Measurements from ENCODE around the gene HPGD.

HPGD gene

DNA sequence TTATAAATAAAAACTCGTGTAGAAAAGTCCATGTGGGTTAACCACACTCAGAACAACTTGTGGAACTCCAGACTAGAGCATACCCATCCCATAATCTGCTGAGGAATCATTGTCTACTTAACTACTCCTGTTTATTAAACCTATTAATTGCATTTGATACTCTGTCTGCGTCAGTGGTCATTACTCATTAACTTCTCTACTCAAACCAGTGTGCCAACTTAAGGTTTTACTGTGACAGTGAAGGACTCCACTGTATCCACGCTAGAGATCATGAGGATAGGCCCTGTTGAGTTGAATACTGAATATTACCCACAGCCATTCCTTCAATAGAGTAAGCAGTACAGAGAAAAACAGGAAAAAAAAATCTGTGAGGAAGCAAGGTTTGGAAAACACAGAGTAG is 17.3 kb downstream of the HPGD start:
- H2AFZ ChIP-seq (ENCODE audit: low read depth, low read length, severe bottlenecking): no peak overlapping the region
- TF ChIP-seq, protein P1, sequence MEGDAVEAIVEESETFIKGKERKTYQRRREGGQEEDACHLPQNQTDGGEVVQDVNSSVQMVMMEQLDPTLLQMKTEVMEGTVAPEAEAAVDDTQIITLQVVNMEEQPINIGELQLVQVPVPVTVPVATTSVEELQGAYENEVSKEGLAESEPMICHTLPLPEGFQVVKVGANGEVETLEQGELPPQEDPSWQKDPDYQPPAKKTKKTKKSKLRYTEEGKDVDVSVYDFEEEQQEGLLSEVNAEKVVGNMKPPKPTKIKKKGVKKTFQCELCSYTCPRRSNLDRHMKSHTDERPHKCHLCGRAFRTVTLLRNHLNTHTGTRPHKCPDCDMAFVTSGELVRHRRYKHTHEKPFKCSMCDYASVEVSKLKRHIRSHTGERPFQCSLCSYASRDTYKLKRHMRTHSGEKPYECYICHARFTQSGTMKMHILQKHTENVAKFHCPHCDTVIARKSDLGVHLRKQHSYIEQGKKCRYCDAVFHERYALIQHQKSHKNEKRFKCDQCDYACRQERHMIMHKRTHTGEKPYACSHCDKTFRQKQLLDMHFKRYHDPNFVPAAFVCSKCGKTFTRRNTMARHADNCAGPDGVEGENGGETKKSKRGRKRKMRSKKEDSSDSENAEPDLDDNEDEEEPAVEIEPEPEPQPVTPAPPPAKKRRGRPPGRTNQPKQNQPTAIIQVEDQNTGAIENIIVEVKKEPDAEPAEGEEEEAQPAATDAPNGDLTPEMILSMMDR (IDR thresholded peaks at IDR 0.05; ENCODE audit: insufficient read depth, low read length, poor library complexity, severe bottlenecking): no peak
- no peak for TF ChIP-seq EZH2phosphoT487 (conservative IDR thresholded peaks at IDR 0.05; ENCODE audit: low read length)
- H3K4me2 ChIP-seq (ENCODE audit: low read depth, low read length, poor library complexity, severe bottlenecking): no peak overlapping the region
- no peaks in the 10 kb centered on the region for H3K27me3 ChIP-seq (ENCODE audit: low read length)
- no peaks in the 10 kb centered on the region for H3K79me2 ChIP-seq (ENCODE audit: insufficient read depth, low read length)
- H3F3A ChIP-seq (ENCODE audit: insufficient read depth): no peaks in the 10 kb centered on the region
- no peaks in the 10 kb centered on the region for H3K9me3 ChIP-seq (ENCODE audit: insufficient read depth, low read length)
- H3K9me2 ChIP-seq (replicated peaks; ENCODE audit: insufficient read depth, low read length): no peaks in the 10 kb centered on the region
- no peaks in the 10 kb centered on the region for H4K20me1 ChIP-seq (ENCODE audit: low read depth, low read length)
- no peaks in the 10 kb centered on the region for H3K36me3 ChIP-seq (ENCODE audit: low read length)
- no peak overlapping the region for H3K9ac ChIP-seq (ENCODE audit: low read length)
- no peak overlapping the region for H3K4me3 ChIP-seq (ENCODE audit: insufficient read depth, low read length, poor library complexity, severe bottlenecking)
- no peak overlapping the region for H3K27ac ChIP-seq (ENCODE audit: low read depth, low read length)

DNA sequence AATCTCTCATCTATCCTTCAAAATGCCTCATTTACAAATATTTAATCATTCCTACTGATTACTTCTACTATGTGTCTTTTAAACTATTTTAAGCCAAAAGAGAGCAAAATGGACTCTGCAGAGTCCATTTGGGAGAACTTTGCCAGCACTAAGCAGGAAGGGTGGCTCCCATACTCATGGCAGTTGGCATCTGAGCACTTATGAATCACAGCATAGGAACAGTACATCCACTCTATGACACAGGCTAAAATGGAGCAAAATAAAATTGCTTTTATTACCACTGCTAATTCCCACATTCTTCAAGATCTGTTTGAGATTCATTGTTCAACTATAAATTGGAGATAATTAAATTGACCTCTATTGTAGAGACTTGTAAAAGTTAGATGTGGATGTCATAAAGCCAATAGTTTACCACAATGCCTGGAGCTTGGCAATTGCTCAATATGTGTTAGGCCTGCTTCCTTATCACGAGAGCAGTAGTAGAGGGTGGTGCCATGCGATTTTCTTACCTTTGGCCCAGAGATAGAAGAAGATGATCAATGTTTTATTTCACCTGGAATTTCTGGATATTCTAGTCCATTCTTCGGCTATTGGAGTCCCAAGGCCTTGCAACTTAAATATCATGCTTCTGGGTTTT is 19.1 kb downstream of the HPGD start:
- Histone ChIP-seq H3K4me3 (ENCODE audit: insufficient read depth, low read length, poor library complexity, severe bottlenecking) (no peak overlapping the region), H3K27me3 (ENCODE audit: low read length) (no peaks in the 10 kb centered on the region), H3F3A (ENCODE audit: insufficient read depth) (no peaks in the 10 kb centered on the region), H3K79me2 (ENCODE audit: insufficient read depth, low read length) (no peaks in the 10 kb centered on the region), H3K9me3 (ENCODE audit: insufficient read depth, low read length) (no peaks in the 10 kb centered on the region), H3K9me2 (replicated peaks; ENCODE audit: insufficient read depth, low read length) (no peaks in the 10 kb centered on the region), H4K20me1 (ENCODE audit: low read depth, low read length) (no peaks in the 10 kb centered on the region), H3K27ac (ENCODE audit: low read depth, low read length) (no peak overlapping the region), H2AFZ (ENCODE audit: low read depth, low read length, severe bottlenecking) (no peak overlapping the region), H3K9ac (ENCODE audit: low read length) (no peak overlapping the region), H3K36me3 (ENCODE audit: low read length) (no peaks in the 10 kb centered on the region), H3K4me2 (ENCODE audit: low read depth, low read length, poor library complexity, severe bottlenecking) (no peak overlapping the region)
- no peak for TF ChIP-seq EZH2phosphoT487 (conservative IDR thresholded peaks at IDR 0.05; ENCODE audit: low read length)
- TF ChIP-seq, protein P1 (IDR thresholded peaks at IDR 0.05; ENCODE audit: insufficient read depth, low read length, poor library complexity, severe bottlenecking): no peak

DNA sequence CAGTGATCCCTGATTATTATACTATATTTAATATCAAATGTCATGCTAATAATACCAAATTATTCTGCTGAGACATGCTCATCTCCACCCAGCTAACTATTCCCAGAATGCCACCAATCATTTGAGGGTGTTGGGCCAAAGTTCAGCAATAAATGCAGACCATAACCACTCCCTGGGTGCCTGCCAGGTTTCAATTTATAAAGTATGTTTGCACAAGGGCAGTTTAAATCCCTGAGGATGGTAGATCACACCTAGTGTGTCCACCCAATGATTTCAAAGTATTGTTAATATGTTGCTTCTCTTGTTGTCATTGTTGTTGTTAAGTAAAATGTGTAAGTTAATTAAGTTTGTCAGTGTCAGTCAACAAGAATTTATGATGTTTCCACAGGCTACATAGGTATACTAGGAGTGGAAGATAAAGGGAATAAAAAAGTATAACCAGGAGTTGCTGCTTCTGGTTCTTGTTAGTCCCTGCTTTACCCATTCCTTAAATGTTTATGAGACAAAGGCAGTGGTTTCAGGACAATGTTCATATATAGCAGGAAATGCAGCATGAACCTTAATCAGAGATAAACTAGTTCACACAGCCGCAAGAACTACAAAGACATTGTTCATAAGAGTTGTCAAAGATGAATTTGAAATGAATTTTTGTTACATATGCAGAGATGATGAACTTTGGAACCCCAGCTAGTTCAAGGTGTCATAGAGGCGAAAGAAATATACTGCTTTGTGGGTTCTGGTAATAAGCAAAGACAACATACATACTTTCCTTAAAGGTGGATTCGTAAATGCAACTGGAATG is 25.5 kb downstream of the HPGD start:
- H3K27me3 ChIP-seq (ENCODE audit: low read length): no peaks in the 10 kb centered on the region
- H3K4me2 ChIP-seq (ENCODE audit: low read depth, low read length, poor library complexity, severe bottlenecking): no peak overlapping the region
- no peaks in the 10 kb centered on the region for H3K9me2 ChIP-seq (replicated peaks; ENCODE audit: insufficient read depth, low read length)
- no peak for TF ChIP-seq EZH2phosphoT487 (conservative IDR thresholded peaks at IDR 0.05; ENCODE audit: low read length)
- TF ChIP-seq, protein P1 (IDR thresholded peaks at IDR 0.05; ENCODE audit: insufficient read depth, low read length, poor library complexity, severe bottlenecking): no peak
- H3K36me3 ChIP-seq (ENCODE audit: low read length): no peaks in the 10 kb centered on the region
- H3K4me3 ChIP-seq (ENCODE audit: insufficient read depth, low read length, poor library complexity, severe bottlenecking): no peak overlapping the region
- no peaks in the 10 kb centered on the region for H4K20me1 ChIP-seq (ENCODE audit: low read depth, low read length)
- no peak overlapping the region for H3K9ac ChIP-seq (ENCODE audit: low read length)
- no peak overlapping the region for H3K27ac ChIP-seq (ENCODE audit: low read depth, low read length)
- H2AFZ ChIP-seq (ENCODE audit: low read depth, low read length, severe bottlenecking): no peak overlapping the region
- no peaks in the 10 kb centered on the region for H3K79me2 ChIP-seq (ENCODE audit: insufficient read depth, low read length)
- no peaks in the 10 kb centered on the region for H3K9me3 ChIP-seq (ENCODE audit: insufficient read depth, low read length)
- H3F3A ChIP-seq (ENCODE audit: insufficient read depth): no peaks in the 10 kb centered on the region

Data from SU-DHL-6 (cell line).